Mucosa of descending colon (tissue), 3 donors: ENCODE data around the gene ZDHHC7. TPM values are rescaled to one million over a fixed set of nuclear protein-coding genes. Genes with fewer than 3 reads are reported as not detected.

Experiments
- ATAC-seq: fragments of 200-7000 bp; cut with Tn5 transposase; one replicate; pipeline ENCODE4 v1.9.1; 2020; ENCODE audit warnings: mild to moderate bottlenecking, moderate library complexity
- DNase-seq, 3 donors: peaks; one replicate each; pipeline ENCODE4 v3.0.0-alpha.2; 2020
- H3K36me3 ChIP-seq: fragments of 200-600 bp; one replicate; pipeline ENCODE4 v1.8.0; 2021; ENCODE audit warnings: low read depth, mild to moderate bottlenecking
- H3K4me1 ChIP-seq: fragments of 200-600 bp; one replicate; pipeline ENCODE4 v1.8.0; 2021; ENCODE audit warnings: low read depth, mild to moderate bottlenecking
- H3K4me3 ChIP-seq: fragments of 200-600 bp; one replicate; pipeline ENCODE4 v1.8.0; 2021; ENCODE audit warnings: mild to moderate bottlenecking
- H3K9me3 ChIP-seq: fragments of 200-600 bp; one replicate; pipeline ENCODE4 v1.8.0; 2021; ENCODE audit warnings: mild to moderate bottlenecking
- CTCF ChIP-seq: fragments of 200-600 bp; IDR thresholded peaks from one replicate; pipeline ENCODE4 v1.8.0; 2022; ENCODE audit warnings: antibody characterized with exemption, mild to moderate bottlenecking
- intact Hi-C, 2 donors: fragments of 100-400 bp; cut with DNase I in 1 of 2; cut with micrococcal nuclease in 1 of 2; formaldehyde crosslinking; loops; one replicate each; pipeline versions ENCODE4 v1.11.0 to v1.11.1; 2022; cut with DNase I, micrococcal nuclease
- total RNA-seq, 3 donors: library from RNA; stranded (reverse); fragmentation: NEBNext Ultra II Directional in 2 of 3; extraction: Animal tissue kit (Norgen Biotek cat#: 25700) in 2 of 3; gene quantifications; one replicate each; pipeline versions ENCODE4 v1.2.1 to v1.2.4, GENCODE V29; 2021 to 2023
- donor health status: DM: no; HTN: no; CAD: no; lungs with moderate emphysema.
- donor health status: DM: no; HTN: no; CAD: no.
- donor health status: DM: no; HTN: yes; CAD: no.

ZDHHC7 gene
- total RNA-seq, 3 donors from 2014 or later: 69.8 to 96.1 (median 78.7) TPM

DNA sequence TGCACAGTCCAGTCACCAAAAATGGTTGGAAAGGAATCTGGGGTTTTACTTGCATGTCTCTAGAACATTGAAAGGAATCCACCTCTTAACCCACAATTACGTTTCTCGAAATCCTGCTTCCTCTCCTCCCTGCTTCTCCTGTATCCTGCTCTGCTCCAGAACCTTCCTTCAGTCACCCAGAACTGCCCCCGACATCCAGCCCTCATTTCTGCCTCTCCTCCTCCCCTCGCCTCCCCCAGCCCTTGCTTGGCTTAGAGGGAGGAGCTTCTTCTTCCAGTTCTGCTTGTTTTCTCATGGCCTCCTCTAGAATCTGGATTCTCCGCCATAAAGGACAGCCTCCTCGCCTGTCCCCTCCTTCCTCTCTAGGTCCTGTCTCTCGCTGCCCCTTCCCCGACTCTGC, 48.3 kb downstream of the ZDHHC7 start:
- TF ChIP-seq CTCF: no peak
- ATAC-seq (no peak), DNase-seq (no peak)
- Histone ChIP-seq H3K36me3 (no peaks in the 10 kb centered on the region), H3K4me3 (no peak overlapping the region), H3K9me3 (no peaks in the 10 kb centered on the region), H3K4me1 (no peaks in the 10 kb centered on the region)
- intact Hi-C loops: no loop called here

DNA sequence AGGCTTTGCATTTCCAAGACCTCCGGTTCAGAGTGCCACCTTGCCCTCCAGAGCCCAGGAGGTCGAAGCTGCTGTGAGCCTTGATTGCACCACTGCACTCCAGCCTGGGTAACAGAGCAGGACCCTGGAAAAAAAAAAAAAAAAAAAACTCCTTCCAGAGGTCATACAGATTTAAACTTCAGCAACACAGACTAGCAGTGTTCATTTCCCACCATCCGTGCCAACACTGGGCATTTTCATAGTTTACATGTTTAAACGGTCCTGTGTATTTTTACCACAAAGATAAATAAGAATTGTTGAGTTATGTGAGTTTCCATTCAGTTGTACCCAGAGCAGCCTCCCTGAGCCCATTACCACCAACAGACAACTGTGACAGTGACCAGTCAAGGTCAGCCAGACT, 50.4 kb downstream of the ZDHHC7 start:
- Histone ChIP-seq H3K4me3 (no peak overlapping the region), H3K36me3 (no peaks in the 10 kb centered on the region), H3K4me1 (no peaks in the 10 kb centered on the region), H3K9me3 (no peaks in the 10 kb centered on the region)
- DNase-seq: no peak
- intact Hi-C loops: no loop called here
- TF ChIP-seq CTCF: no peak
- ATAC-seq: no peak

GRCh38 chr16:84959784-84960417, 51.4 kb downstream of the ZDHHC7 start:
- intact Hi-C loops: no loop called here
- Histone ChIP-seq H3K9me3 (no peaks in the 10 kb centered on the region), H3K4me1 (no peaks in the 10 kb centered on the region), H3K4me3 (no peak overlapping the region), H3K36me3 (no peaks in the 10 kb centered on the region)
- no peak for TF ChIP-seq CTCF
- ATAC-seq (no peak), DNase-seq (no peak)

DNA sequence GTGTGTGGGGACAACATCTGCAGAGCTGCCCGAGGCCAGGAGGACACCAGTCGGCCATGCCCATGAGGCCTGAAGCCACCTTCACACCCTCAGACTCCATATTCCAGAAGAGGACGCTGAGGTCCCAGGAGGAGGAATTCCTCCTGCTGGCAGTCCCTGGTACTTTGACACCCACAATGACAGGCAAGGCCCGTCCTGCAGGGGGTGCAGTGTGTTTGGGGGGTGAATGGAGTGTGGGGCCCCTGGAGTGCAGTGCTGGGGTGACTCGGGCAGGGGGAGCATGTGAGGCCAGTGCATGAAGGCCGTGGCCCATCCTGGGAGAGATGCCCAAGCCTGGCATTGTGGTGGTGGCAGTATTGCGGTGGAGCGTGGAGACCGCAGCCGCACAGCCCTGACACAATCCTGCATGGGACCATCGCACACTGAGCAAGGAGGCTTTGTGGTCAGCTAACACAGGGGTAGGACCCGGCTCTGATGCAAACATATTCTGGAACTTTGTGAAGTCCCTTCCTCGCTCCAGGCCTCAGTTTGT, 52.2 kb downstream of the ZDHHC7 start:
- no peak overlapping the region for H3K4me3 ChIP-seq
- TF ChIP-seq CTCF: no peak
- DNase-seq (no peak), ATAC-seq (no peak)
- no peaks in the 10 kb centered on the region for H3K4me1 ChIP-seq
- H3K9me3 ChIP-seq: no peaks in the 10 kb centered on the region
- no peaks in the 10 kb centered on the region for H3K36me3 ChIP-seq
- intact Hi-C loops: no loop called here

DNA sequence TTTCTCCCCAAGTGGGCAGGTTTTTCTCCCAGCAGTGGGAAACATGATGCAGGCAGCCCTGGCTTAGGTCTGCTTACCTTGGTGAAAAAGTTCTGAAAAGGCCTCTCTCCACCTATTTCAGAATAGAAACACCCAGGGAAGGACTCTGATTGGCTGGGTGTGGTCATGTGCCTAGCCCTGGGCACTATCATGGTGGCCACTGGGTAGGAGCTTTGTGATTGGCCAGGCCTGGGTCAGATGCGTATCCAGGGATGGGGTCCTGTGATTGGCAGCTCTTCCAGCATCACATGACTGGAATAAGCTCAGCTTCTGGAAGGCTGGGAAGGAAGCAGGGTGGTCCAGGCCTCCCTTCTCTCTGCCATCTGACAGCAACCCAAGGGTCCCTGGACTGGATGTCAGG, 53.5 kb downstream of the ZDHHC7 start:
- Histone ChIP-seq H3K36me3 (no peaks in the 10 kb centered on the region), H3K9me3 (no peaks in the 10 kb centered on the region), H3K4me3 (no peak overlapping the region), H3K4me1 (no peaks in the 10 kb centered on the region)
- ATAC-seq (no peak), DNase-seq (no peak)
- no peak for TF ChIP-seq CTCF
- intact Hi-C loops: no loop called here
